Brain microvascular endothelial cell (primary cell): Measurements from ENCODE around the gene NFIC.

Experiments
- DNase-seq: peaks from one replicate; pipeline ENCODE4 v3.0.0-alpha.2; 2020
- H3K27ac ChIP-seq: fragments of 250-450 bp; sonication (Bioruptor Pico); 2 replicates; pipeline ENCODE4 v1.5.1; 2020; ENCODE audit warnings: mild to moderate bottlenecking, moderate library complexity
- H3K27me3 ChIP-seq: fragments of 250-450 bp; sonication (Bioruptor Pico); replicated peaks from 2 replicates; pipeline ENCODE4 v1.5.1; 2020; ENCODE audit warnings: mild to moderate bottlenecking
- H3K36me3 ChIP-seq: fragments of 250-450 bp; sonication (Bioruptor Pico); replicated peaks from 2 replicates; pipeline ENCODE4 v1.5.1; 2020; ENCODE audit warnings: mild to moderate bottlenecking
- H3K4me3 ChIP-seq: 2 replicates; pipeline ENCODE4 v1.5.1; 2011; ENCODE audit warnings: low read depth, mild to moderate bottlenecking, control low read depth, low read length, moderate library complexity
- in situ Hi-C: cut with HindIII; loops from 2 replicates; pipeline ENCODE4 v1.10.0; 2017; ENCODE audit warnings: low sequenced_read_pairs, low pct_ligation_motif_present
- TF ChIP-seq, protein P1 (sequence below): IDR thresholded peaks from 2 replicates; pipeline ENCODE4 v1.5.1; 2011; ENCODE audit warnings: low read depth, mild to moderate bottlenecking, moderate library complexity, low read length, control low read depth, inconsistent platforms; ENCODE audit errors: missing control alignments

The NFIC gene

DNA sequence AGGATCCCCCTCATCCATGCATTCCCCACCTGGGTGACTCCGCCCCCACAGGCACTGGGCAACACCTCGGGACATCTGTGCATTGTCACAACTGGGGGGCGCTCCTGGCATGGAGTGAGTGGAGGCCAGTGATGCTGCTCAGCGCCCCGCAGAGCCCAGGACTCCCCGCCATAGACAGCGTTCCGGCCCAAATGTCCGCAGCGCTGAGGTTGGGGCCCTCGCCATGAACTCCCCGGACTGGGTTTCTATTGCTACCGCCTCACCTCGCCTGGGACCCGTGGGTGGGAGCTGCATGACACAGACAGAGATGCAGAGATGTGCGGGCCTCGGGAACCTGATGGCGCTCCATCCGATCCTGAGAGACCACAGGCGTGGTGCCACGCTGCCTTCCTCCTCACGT lies 144.3 kb downstream of the NFIC start:
- in situ Hi-C loops: no loop called here
- peaks cover 16% of the 10 kb centered on the region for H3K36me3 ChIP-seq
- H3K27me3 ChIP-seq: no peaks in the 10 kb centered on the region
- H3K4me3 ChIP-seq: no peak overlapping the region
- TF ChIP-seq, protein P1, sequence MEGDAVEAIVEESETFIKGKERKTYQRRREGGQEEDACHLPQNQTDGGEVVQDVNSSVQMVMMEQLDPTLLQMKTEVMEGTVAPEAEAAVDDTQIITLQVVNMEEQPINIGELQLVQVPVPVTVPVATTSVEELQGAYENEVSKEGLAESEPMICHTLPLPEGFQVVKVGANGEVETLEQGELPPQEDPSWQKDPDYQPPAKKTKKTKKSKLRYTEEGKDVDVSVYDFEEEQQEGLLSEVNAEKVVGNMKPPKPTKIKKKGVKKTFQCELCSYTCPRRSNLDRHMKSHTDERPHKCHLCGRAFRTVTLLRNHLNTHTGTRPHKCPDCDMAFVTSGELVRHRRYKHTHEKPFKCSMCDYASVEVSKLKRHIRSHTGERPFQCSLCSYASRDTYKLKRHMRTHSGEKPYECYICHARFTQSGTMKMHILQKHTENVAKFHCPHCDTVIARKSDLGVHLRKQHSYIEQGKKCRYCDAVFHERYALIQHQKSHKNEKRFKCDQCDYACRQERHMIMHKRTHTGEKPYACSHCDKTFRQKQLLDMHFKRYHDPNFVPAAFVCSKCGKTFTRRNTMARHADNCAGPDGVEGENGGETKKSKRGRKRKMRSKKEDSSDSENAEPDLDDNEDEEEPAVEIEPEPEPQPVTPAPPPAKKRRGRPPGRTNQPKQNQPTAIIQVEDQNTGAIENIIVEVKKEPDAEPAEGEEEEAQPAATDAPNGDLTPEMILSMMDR: no peak
- H3K27ac ChIP-seq: no peak overlapping the region
- no peak for DNase-seq

DNA sequence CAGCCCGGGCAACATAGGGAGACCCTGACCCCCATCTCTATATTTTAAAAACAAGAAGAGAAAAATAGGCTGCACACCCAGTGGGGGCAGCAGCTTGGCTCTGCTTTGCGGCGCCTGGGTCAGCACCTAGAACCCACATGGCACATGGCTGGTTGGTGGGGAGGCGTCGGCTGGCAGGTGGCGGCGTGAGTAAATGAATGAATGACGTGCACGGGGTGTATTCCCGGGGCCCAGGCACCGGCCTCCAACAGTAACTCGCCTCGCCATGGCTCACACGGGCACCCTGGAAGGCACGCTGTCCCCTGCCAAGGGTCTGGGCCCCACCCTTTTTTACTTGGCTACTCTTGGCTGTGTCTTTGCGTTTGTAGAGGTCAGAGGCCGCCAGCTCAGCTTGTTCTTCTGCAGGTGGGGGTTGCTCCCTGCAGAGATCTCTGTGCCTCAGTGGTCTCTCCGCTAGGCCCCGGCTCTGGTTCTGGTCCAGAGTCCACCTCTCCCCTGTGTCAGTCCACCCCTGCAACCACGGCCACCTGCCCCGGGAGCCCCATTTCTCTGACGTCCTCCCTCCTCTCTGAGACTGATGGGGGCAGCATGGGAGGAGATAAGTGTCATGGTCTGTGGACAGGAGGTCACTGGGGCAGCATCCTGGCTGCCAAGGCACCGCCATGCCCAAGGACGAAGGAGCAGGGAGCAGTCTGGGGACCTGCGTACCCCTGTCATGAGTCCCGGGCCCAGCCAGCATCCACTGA lies 145.3 kb downstream of the NFIC start:
- peaks cover 14% of the 10 kb centered on the region for H3K36me3 ChIP-seq
- TF ChIP-seq, protein P1: no peak
- in situ Hi-C loops: no loop called here

DNA sequence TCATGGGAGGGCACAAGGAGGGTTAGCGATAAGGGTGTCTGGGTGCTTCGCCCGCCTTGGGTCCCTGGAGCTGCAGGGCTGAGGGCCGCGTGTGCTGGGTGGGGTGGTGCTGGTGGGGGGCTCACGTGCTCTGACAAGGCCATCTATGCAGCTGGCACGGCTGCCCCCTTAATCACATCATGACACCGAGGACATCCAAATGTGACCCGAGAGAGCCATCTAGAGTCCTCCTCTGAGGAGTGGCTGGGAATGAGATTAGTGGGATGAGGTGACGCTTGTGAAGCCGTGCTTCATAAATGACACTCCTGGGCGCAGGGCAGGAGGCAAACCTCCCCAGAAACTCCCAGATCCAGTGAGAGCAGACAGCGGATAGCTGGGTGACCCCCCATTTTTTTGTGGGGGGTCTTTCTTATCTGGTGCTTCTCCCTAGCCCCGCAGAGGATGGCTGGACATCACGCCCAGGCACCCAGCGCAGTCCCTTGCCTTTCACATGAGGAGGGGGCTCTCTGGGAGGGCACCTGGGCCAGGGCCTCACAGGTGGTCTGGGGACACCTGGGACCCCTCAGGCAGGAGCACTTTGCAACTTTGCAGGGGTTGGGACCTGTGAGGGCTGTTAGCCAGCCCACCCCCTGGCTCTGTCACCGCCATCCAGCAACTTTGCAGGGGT lies 146.3 kb downstream of the NFIC start:
- in situ Hi-C loops: no loop called here
- Histone ChIP-seq H3K36me3 (peaks cover 14% of the 10 kb centered on the region), H3K27ac (no peak overlapping the region), H3K27me3 (no peaks in the 10 kb centered on the region), H3K4me3 (no peak overlapping the region)
- DNase-seq: no peak
- TF ChIP-seq, protein P1: no peak

More for the DNA sequence above, 145.3 kb downstream of the NFIC start:
- Histone ChIP-seq H3K27ac (no peak overlapping the region), H3K27me3 (no peaks in the 10 kb centered on the region), H3K4me3 (no peak overlapping the region)
- no peak for DNase-seq

DNA sequence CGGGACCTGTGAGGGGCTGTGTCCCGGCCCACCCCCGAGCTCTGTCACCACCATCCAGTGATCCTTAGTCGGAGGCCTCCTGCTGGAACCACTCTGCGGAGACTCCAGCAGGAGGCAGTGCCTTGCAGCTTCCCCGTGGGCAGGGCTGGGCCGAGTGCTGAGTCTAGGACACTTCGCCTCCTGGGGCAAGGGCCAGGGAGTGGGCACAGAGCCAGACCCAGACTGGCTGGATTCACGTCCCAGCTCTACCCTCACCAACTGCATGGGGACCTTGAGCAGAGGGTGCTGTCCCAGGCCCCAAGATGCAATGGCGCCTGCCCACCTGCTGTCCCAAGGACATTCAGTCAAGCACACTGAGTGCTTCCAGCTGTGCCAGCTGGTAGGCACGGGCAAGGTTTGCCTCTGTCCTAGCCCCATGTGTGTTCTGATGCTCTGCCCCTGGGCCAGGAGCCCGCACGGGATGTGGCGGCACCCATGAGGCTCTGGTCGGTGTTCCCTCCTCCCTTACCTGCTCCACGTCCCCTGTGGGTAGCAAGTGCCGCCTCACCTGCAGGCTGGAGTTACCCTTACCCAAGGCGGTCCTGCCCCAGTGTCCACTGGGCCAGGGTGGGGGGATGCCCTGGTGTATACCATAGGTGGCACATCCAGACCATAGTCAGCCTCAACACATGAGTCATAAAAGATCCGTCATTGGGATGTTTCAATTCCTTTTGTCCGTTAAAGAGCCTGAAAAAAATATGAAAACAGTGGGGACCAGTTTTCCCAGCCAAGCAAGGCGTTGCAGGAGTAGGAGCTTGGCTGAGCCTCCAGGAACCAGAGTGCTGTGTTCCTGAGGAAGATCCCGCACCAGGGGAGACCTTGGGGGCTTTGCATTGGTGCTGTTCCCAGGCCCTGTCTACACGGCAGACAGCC lies 147.1 kb downstream of the NFIC start:
- Histone ChIP-seq H3K36me3 (peaks cover 14% of the 10 kb centered on the region), H3K27me3 (no peaks in the 10 kb centered on the region), H3K27ac (no peak overlapping the region), H3K4me3 (no peak overlapping the region)
- DNase-seq: no peak
- in situ Hi-C loops: no loop called here
- TF ChIP-seq, protein P1: peak; percentile 28

DNA sequence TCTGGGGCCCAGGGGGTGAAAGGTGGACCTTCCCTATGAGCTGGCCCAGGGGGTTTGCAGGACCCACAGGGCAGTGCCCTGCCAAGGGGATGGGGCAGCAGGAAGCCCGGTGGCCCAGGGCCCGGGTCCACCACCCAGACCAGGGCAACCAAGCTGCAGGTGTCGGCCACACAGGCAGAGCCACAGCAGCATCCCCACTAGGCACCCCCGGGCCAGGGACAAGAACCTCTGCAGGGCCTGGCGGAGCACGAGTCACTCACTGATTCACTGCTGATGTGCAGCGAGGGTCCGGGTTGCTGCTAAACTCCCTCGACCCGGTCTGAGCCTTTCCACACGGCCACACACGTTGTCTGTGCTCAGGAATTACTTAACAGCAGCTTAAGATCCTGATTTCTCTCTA lies 148.5 kb downstream of the NFIC start:
- H3K27me3 ChIP-seq: no peaks in the 10 kb centered on the region
- no peak for DNase-seq
- H3K27ac ChIP-seq: no peak overlapping the region
- peaks cover 11% of the 10 kb centered on the region for H3K36me3 ChIP-seq
- no peak overlapping the region for H3K4me3 ChIP-seq
- in situ Hi-C loops: no loop called here
- TF ChIP-seq, protein P1: no peak
